PFSK-1 (cell line): ENCODE measurements around the gene LIPE.

Source experiments
- FOXP2 ChIP-seq: optimal IDR thresholded peaks from 2 replicates; pipeline ENCODE3; 2011; ENCODE audit warnings: borderline replicate concordance, control low read depth, inconsistent platforms; ENCODE audit not compliant: insufficient read depth; ENCODE audit errors: extremely low read length, extremely low read depth
- POLR2AphosphoS5 ChIP-seq: IDR thresholded peaks from 2 replicates; pipeline ENCODE4 v1.6.1; 2012; ENCODE audit warnings: low read depth, mild to moderate bottlenecking, control low read depth, low read length, moderate library complexity
- SIN3A ChIP-seq: IDR thresholded peaks from 2 replicates; pipeline ENCODE4 v1.6.1; 2012; ENCODE audit warnings: mild to moderate bottlenecking, low read length, moderate library complexity, borderline replicate concordance; ENCODE audit not compliant: insufficient read depth
- TAF1 ChIP-seq: IDR thresholded peaks from 2 replicates; pipeline ENCODE4 v1.6.1; 2012; ENCODE audit warnings: low read length, control low read depth, borderline replicate concordance; ENCODE audit not compliant: insufficient read depth
- TF ChIP-seq, protein P1 (sequence below), 2 experiments: IDR thresholded peaks; 2 replicates each; pipeline versions ENCODE4 v1.6.1 to v1.8.0; 2011 to 2012; ENCODE audit warnings: low read depth in 2 of 2, low read length in 2 of 2, control low read depth in 1 of 2, inconsistent platforms in 1 of 2, mild to moderate bottlenecking in 1 of 2, moderate library complexity in 1 of 2; ENCODE audit not compliant: insufficient read depth in 1 of 2

Gene LIPE

DNA sequence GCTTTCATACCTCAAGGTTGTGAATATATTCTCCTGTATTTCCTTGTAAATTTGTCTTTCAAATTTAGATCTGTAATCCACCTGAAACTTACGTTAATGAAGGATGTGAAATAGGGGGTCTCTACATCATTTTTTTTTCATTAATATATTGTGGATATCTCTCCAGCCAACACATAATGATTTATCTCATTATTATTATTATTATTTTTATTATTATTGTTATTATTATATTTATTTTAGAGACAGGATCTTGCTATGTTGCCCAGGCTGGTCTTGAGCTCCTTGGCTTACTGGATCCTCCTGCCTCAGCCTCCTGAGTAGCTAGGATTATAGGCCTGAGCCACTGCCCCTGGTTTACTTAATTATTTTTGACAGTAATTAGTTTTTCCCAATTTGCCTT lies 4.3 kb upstream of the LIPE start:
- TF ChIP-seq POLR2AphosphoS5 (no peak), FOXP2 (no peak), TAF1 (no peak), SIN3A (no peak)
- TF ChIP-seq, protein P1, sequence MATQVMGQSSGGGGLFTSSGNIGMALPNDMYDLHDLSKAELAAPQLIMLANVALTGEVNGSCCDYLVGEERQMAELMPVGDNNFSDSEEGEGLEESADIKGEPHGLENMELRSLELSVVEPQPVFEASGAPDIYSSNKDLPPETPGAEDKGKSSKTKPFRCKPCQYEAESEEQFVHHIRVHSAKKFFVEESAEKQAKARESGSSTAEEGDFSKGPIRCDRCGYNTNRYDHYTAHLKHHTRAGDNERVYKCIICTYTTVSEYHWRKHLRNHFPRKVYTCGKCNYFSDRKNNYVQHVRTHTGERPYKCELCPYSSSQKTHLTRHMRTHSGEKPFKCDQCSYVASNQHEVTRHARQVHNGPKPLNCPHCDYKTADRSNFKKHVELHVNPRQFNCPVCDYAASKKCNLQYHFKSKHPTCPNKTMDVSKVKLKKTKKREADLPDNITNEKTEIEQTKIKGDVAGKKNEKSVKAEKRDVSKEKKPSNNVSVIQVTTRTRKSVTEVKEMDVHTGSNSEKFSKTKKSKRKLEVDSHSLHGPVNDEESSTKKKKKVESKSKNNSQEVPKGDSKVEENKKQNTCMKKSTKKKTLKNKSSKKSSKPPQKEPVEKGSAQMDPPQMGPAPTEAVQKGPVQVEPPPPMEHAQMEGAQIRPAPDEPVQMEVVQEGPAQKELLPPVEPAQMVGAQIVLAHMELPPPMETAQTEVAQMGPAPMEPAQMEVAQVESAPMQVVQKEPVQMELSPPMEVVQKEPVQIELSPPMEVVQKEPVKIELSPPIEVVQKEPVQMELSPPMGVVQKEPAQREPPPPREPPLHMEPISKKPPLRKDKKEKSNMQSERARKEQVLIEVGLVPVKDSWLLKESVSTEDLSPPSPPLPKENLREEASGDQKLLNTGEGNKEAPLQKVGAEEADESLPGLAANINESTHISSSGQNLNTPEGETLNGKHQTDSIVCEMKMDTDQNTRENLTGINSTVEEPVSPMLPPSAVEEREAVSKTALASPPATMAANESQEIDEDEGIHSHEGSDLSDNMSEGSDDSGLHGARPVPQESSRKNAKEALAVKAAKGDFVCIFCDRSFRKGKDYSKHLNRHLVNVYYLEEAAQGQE (IDR thresholded peaks at IDR 0.05; ENCODE audit: insufficient read depth in 1 of 2, low read depth in 2 of 2, low read length in 2 of 2) = no peak

DNA sequence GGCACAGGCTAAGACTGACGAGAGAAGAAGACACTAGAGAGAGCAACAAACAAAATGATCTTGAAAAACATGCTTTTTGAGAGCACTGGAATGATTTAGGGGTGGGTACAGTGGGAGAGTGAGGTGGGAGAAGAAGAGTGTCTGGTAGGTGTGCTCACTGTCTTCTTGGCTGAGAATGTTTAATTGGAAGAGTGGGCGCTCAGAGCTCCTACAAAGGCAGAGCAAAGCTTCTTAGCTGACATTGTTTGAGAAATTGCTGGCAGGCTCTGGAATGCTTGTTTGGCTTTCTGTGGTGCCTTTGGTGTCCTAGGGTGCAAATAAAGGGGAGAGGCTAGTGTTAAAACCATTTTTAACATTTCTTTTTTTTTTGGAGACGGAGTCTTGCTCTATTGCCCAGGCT lies 1.5 kb upstream of the LIPE start:
- TF ChIP-seq POLR2AphosphoS5 (no peak), SIN3A (no peak), TAF1 (no peak), FOXP2 (no peak)
- TF ChIP-seq, protein P1 (IDR thresholded peaks at IDR 0.05; ENCODE audit: insufficient read depth in 1 of 2, low read depth in 2 of 2, low read length in 2 of 2) = no peak

DNA sequence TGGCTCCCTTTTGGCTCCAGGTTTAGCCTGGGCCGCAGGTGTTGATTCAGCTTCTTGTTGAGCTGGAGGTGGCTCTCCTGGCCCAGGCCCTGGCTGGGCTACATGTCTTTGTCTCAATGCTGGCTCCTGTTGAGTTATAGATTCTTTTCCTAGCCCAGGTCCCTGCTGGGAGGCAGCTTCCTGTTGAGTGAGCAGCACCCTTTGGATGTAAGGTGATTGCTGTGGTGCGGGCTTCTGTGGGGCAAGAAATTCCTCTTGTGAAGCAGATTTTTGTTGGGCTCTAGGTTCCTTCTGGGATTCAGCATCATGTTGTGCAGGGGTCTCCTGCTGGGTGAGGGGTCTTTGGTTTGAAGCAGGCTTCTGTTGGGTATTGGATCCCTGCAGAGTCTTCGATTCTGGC lies 545 bp downstream of the LIPE start:
- TF ChIP-seq FOXP2 (no peak), SIN3A (no peak), POLR2AphosphoS5 (no peak), TAF1 (no peak)
- TF ChIP-seq, protein P1 (IDR thresholded peaks at IDR 0.05; ENCODE audit: insufficient read depth in 1 of 2, low read depth in 2 of 2, low read length in 2 of 2) = no peak

DNA sequence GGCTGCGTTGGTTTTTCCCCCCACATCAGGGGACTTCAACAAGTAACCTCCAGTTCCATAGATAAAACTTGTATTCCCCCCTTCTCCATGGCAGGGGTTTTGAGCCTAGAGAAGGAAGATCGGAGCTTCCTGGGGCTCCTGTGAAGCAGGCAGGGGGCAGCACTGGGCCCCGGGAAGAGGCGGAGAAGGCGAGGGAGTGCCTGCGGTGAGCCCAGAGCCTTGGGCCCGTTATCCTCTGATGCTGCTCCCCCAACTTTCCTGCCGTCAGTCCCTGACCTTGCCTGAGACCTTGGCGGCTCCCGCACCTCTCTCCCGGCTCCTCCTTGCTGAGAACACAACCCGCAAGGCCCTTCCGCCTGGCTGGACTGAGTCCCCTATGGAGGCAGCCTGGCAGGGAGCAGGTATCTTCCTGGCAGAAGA lies 2.5 kb downstream of the LIPE start:
- TF ChIP-seq TAF1 = no peak
- no peak for TF ChIP-seq SIN3A
- no peak for TF ChIP-seq FOXP2

DNA sequence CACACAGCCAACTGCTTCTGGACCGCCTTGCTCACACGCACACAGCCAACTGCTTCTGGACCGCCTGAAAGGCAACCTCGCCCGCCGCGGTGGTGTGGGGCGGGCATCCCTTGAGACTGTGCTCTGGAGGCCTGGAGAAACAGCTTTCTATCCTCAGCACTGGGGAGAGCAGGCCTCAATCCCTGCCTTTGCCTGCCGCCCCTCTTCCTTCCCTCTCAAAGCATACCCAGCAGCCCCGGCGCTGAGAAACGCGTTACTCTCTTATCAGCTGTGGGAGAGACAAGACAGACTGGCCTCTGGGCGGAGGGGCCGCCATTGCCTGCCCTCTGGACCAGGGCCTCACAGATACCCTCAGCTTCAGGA lies 2.9 kb downstream of the LIPE start:
- no peak for TF ChIP-seq POLR2AphosphoS5
- TF ChIP-seq TAF1 = no peak
- TF ChIP-seq FOXP2 = no peak
- TF ChIP-seq, protein P1 (IDR thresholded peaks at IDR 0.05; ENCODE audit: insufficient read depth in 1 of 2, low read depth in 2 of 2, low read length in 2 of 2) = no peak
- TF ChIP-seq SIN3A = no peak
